Ovary (tissue), 3 donors: Measurements from ENCODE around the gene SIPA1L3.

Source experiments
- CTCF ChIP-seq, 3 donors: fragments of 450-650 bp in 2 of 3; fragments of 200-600 bp in 1 of 3; IDR thresholded peaks; one replicate each; pipeline versions ENCODE4 v1.5.1 to v1.8.0; 2016 to 2022; ENCODE audit warnings: antibody characterized with exemption in 3 of 3, mild to moderate bottlenecking in 1 of 3
- EP300 ChIP-seq: sonication (generic); formaldehyde crosslinking; IDR thresholded peaks from one replicate; pipeline ENCODE4 v1.6.1; 2017; ENCODE audit warnings: antibody characterized with exemption
- POLR2A ChIP-seq: fragments of 450-650 bp; IDR thresholded peaks from one replicate; pipeline ENCODE4 v1.6.1; 2017; ENCODE audit warnings: antibody characterized with exemption, mild to moderate bottlenecking, moderate library complexity
- donor health status: DM: no; HTN: no; CAD: no.

GRCh38 chr19:38170334-38170733, 263.3 kb downstream of the SIPA1L3 start:
- TF ChIP-seq CTCF (IDR thresholded peaks at IDR 0.05) (no peak), POLR2A (no peak), EP300 (no peak)
